H1 (cell line): Measurements from ENCODE around the gene SEMA3C. TPM values are rescaled to one million over a fixed set of nuclear protein-coding genes. Genes with fewer than 3 reads are reported as not detected.

Experiments used
- CTCF ChIA-PET: fragments of 300-600 bp; sonication (Branson Sonifier 250); formaldehyde crosslinking; loops from one replicate; lab custom pipeline; 2021; ENCODE audit not compliant: partially characterized antibody; lab: Charles Lee
- POLR2A ChIA-PET: fragments of 300-600 bp; sonication (Branson Sonifier 250); formaldehyde crosslinking; loops from one replicate; lab custom pipeline; 2021; ENCODE audit warnings: inconsistent platforms; ENCODE audit not compliant: partially characterized antibody; lab: Charles Lee
- DNase-seq, 2 experiments: peaks; one replicate each; pipeline versions ENCODE4 v3.0.0 to v3.0.0-alpha.2; 2010 to 2022; ENCODE audit warnings: low spot score in 2 of 2, low read depth in 1 of 2, mixed read lengths in 1 of 2
- FAIRE-seq: peaks from 2 replicates; lab custom pipeline; 2011; peaks lifted over from hg19 to GRCh38; lab: Jason Lieb, UNC
- H2AFZ ChIP-seq: 2 replicates; pipeline ENCODE4 v1.8.1; 2012; ENCODE audit warnings: low read length, inconsistent platforms
- H2AK5ac ChIP-seq: 2 replicates; pipeline ENCODE4 v1.6.1; 2013; ENCODE audit warnings: low read depth, low read length
- H2BK120ac ChIP-seq: replicated peaks from 2 replicates; pipeline ENCODE3; 2013; ENCODE audit warnings: low read depth, low read length, inconsistent platforms
- H2BK12ac ChIP-seq: 2 replicates; pipeline ENCODE4 v1.6.1; 2013; ENCODE audit warnings: low read depth, low read length
- H2BK15ac ChIP-seq: 2 replicates; pipeline ENCODE4 v1.6.1; 2013; ENCODE audit warnings: low read length
- H2BK20ac ChIP-seq: 2 replicates; pipeline ENCODE4 v1.6.1; 2013; ENCODE audit warnings: low read length
- H2BK5ac ChIP-seq: 2 replicates; pipeline ENCODE4 v1.6.1; 2013; ENCODE audit warnings: low read depth, low read length
- H3K14ac ChIP-seq: 2 replicates; pipeline ENCODE4 v1.6.1; 2013; ENCODE audit warnings: inconsistent platforms; ENCODE audit not compliant: insufficient read length
- H3K18ac ChIP-seq: 2 replicates; pipeline ENCODE4 v1.6.1; 2013; ENCODE audit warnings: low read length; ENCODE audit errors: extremely low read depth
- H3K23ac ChIP-seq: 2 replicates; pipeline ENCODE4 v1.6.1; 2013; ENCODE audit warnings: inconsistent platforms; ENCODE audit not compliant: insufficient read length
- H3K23me2 ChIP-seq: 2 replicates; pipeline ENCODE4 v1.6.1; 2013; ENCODE audit warnings: low read depth, low read length
- H3K27ac ChIP-seq: 2 replicates; pipeline ENCODE4 v1.6.1; 2011; ENCODE audit warnings: low read depth, low read length, inconsistent platforms
- H3K27me3 ChIP-seq, 4 experiments: replicated peaks in 1 of 4; 1 replicate in 1 of 4; 2 replicates in 3 of 4; pipeline versions ENCODE4 v1.6.1 to v1.8.1; 2011 to 2013; ENCODE audit warnings: low read length in 3 of 4, mild to moderate bottlenecking in 3 of 4, inconsistent platforms in 2 of 4, mixed read lengths in 2 of 4, moderate library complexity in 1 of 4; ENCODE audit not compliant: control insufficient read depth in 3 of 4, insufficient read depth in 3 of 4; ENCODE audit errors: extremely low read depth in 1 of 4
- H3K36me3 ChIP-seq, 4 experiments: 2 replicates each; pipeline versions ENCODE4 v1.6.1 to v1.8.1; 2011 to 2013; ENCODE audit warnings: mild to moderate bottlenecking in 4 of 4, low read length in 3 of 4, moderate library complexity in 2 of 4, control low read depth in 1 of 4, inconsistent platforms in 1 of 4; ENCODE audit not compliant: insufficient read depth in 4 of 4, control insufficient read depth in 2 of 4
- H3K4ac ChIP-seq: replicated peaks from 2 replicates; pipeline ENCODE3; 2013; ENCODE audit warnings: low read length, low read depth, mixed read lengths, inconsistent platforms; ENCODE audit not compliant: insufficient read length
- H3K4me1 ChIP-seq, 4 experiments: replicated peaks in 1 of 4; 1 replicate in 1 of 4; 2 replicates in 3 of 4; pipeline versions ENCODE4 v1.6.1 to v1.8.1; 2011 to 2013; ENCODE audit warnings: low read length in 3 of 4, inconsistent platforms in 2 of 4, mixed read lengths in 1 of 4; ENCODE audit not compliant: insufficient read depth in 4 of 4, control insufficient read depth in 3 of 4
- H3K4me2 ChIP-seq, 2 experiments: 2 replicates each; pipeline versions ENCODE4 v1.6.1 to v1.8.1; 2011 to 2013; ENCODE audit warnings: low read depth in 2 of 2, low read length in 2 of 2, control low read depth in 1 of 2, inconsistent platforms in 1 of 2, mild to moderate bottlenecking in 1 of 2; ENCODE audit not compliant: insufficient read depth in 1 of 2
- H3K4me3 ChIP-seq, 4 experiments: fragments of 200-600, 300-600 bp in 1 of 4; sonication (generic), shearing (Covaris generic), sonication (Bioruptor Twin) in 1 of 4; 2 replicates each; pipeline versions ENCODE4 v1.5.1 to v1.8.1; 2011 to 2016; ENCODE audit warnings: low read length in 4 of 4, low read depth in 3 of 4, control low read depth in 2 of 4, inconsistent platforms in 2 of 4, mild to moderate bottlenecking in 2 of 4, mixed read lengths in 1 of 4, moderate library complexity in 1 of 4; ENCODE audit not compliant: insufficient read depth in 2 of 4; ENCODE audit errors: extremely low read depth in 1 of 4
- H3K56ac ChIP-seq: replicated peaks from 2 replicates; pipeline ENCODE3; 2013; ENCODE audit warnings: low read depth, mild to moderate bottlenecking, mixed read lengths, low read length, inconsistent platforms; ENCODE audit not compliant: insufficient read length
- H3K79me1 ChIP-seq: 2 replicates; pipeline ENCODE4 v1.6.1; 2013; ENCODE audit warnings: low read depth, low read length, control low read depth
- H3K79me2 ChIP-seq, 2 experiments: 2 replicates each; pipeline versions ENCODE4 v1.6.1 to v1.8.1; 2012 to 2013; ENCODE audit warnings: low read length in 2 of 2, mild to moderate bottlenecking in 2 of 2, inconsistent platforms in 1 of 2; ENCODE audit not compliant: insufficient read depth in 2 of 2, control insufficient read depth in 1 of 2
- H3K9ac ChIP-seq, 4 experiments: replicated peaks in 1 of 4; 1 replicate in 1 of 4; 2 replicates in 3 of 4; pipeline versions ENCODE4 v1.6.1 to v1.8.1; 2011 to 2013; ENCODE audit warnings: low read depth in 3 of 4, low read length in 3 of 4, control low read depth in 2 of 4, mild to moderate bottlenecking in 2 of 4, moderate library complexity in 2 of 4, inconsistent platforms in 1 of 4; ENCODE audit errors: extremely low read depth in 1 of 4
- H3K9me3 ChIP-seq, 2 experiments: 2 replicates each; pipeline versions ENCODE4 v1.6.1 to v1.8.1; 2012 to 2013; ENCODE audit warnings: mild to moderate bottlenecking in 2 of 2, moderate library complexity in 2 of 2, control low read depth in 1 of 2, inconsistent platforms in 1 of 2, low read depth in 1 of 2, low read length in 1 of 2, mixed read lengths in 1 of 2; ENCODE audit not compliant: insufficient read depth in 2 of 2
- H4K20me1 ChIP-seq, 2 experiments: replicated peaks in 1 of 2; 2 replicates each; pipeline versions ENCODE3 to v1.8.1; 2011 to 2013; ENCODE audit warnings: inconsistent platforms in 2 of 2, low read length in 2 of 2, mild to moderate bottlenecking in 1 of 2; ENCODE audit not compliant: insufficient read depth in 2 of 2, control insufficient read depth in 1 of 2
- H4K5ac ChIP-seq: 2 replicates; pipeline ENCODE4 v1.6.1; 2013; ENCODE audit warnings: low read length, low read depth, mixed read lengths, inconsistent platforms; ENCODE audit not compliant: insufficient read length
- H4K8ac ChIP-seq: 2 replicates; pipeline ENCODE4 v1.8.0; 2013; ENCODE audit warnings: mild to moderate bottlenecking, moderate library complexity, low read length, inconsistent platforms; ENCODE audit not compliant: insufficient read depth; ENCODE audit errors: extremely low read depth
- H4K91ac ChIP-seq: replicated peaks from 2 replicates; pipeline ENCODE3; 2013; ENCODE audit warnings: low read length, mixed read lengths, inconsistent platforms; ENCODE audit not compliant: insufficient read length
- BCL11A ChIP-seq, 2 experiments: IDR thresholded peaks; one replicate each; pipeline ENCODE4 v1.6.1; 2011; ENCODE audit warnings: low read depth in 2 of 2, low read length in 2 of 2, mild to moderate bottlenecking in 2 of 2
- CBX5 ChIP-seq: fragments of 300-800, 300-1000 bp; sonication (generic); IDR thresholded peaks from 2 replicates; pipeline ENCODE4 v1.7.1; 2016; ENCODE audit warnings: antibody characterized with exemption, low read length, low read depth
- EZH2 ChIP-seq: fragments of 200-600 bp; sonication (generic); IDR thresholded peaks from 2 replicates; pipeline ENCODE4 v1.7.1; 2012; ENCODE audit warnings: low read depth, mild to moderate bottlenecking, moderate library complexity, low read length, inconsistent platforms; ENCODE audit not compliant: severe bottlenecking
- SAP30 ChIP-seq: fragments of 300-600 bp; sonication (generic); IDR thresholded peaks from 2 replicates; pipeline ENCODE4 v1.7.1; 2012; ENCODE audit warnings: low read length, moderate library complexity, mild to moderate bottlenecking, inconsistent platforms; ENCODE audit not compliant: insufficient read depth, insufficient replicate concordance
- TAF1 ChIP-seq: IDR thresholded peaks from 2 replicates; pipeline ENCODE4 v1.6.1; 2011; ENCODE audit warnings: mild to moderate bottlenecking, low read depth, low read length
- WGBS, 2 experiments: shearing (Covaris generic) in 1 of 2; methylation state at CpG; one replicate each; pipeline versions ENCODE4 v1.1.6 to v1.1.7; 2013 to 2015; ENCODE audit warnings: low lambda C conversion rate in 2 of 2, mixed read lengths in 2 of 2, inconsistent platforms in 1 of 2, low coverage in 1 of 2, missing lambda C conversion rate in 1 of 2; ENCODE audit not compliant: insufficient replicate concordance in 2 of 2, insufficient coverage in 1 of 2, insufficient read length in 1 of 2; ENCODE audit errors: extremely low coverage in 1 of 2, missing lambda C conversion rate in 1 of 2; 5-methylcytosine and 5-hydroxymethylcytosine counted together
- polyA plus RNA-seq, 7 experiments: library from polyadenylated mRNA; depleted of rRNA in 3 of 7; stranded (reverse) in 5 of 7; unstranded in 2 of 7; fragments of >200 nt in 5 of 7; fragments of 200-250 nt in 2 of 7; gene quantifications; 1 replicate in 5 of 7; 2 replicates in 1 of 7; 4 replicates in 1 of 7; pipeline versions ENCODE4 v1.2.1 to v1.2.3, GENCODE V29; 2011 to 2013; ENCODE audit warnings: missing spikeins in 2 of 7, mixed read lengths in 2 of 7
- total RNA-seq: library from RNA; stranded (reverse); fragmentation: NEBNext Ultra II Directional; extraction: Animal tissue kit (Norgen Biotek cat#: 25700); gene quantifications from 2 replicates; pipeline ENCODE4 v1.2.1, GENCODE V29; 2021

Gene SEMA3C
- total and polyA plus RNA-seq, 2 of the 8 experiments (the other 6 are each of a cell fraction or from before 2014, with no cell fraction given): 0.15 to 1.4 TPM

DNA sequence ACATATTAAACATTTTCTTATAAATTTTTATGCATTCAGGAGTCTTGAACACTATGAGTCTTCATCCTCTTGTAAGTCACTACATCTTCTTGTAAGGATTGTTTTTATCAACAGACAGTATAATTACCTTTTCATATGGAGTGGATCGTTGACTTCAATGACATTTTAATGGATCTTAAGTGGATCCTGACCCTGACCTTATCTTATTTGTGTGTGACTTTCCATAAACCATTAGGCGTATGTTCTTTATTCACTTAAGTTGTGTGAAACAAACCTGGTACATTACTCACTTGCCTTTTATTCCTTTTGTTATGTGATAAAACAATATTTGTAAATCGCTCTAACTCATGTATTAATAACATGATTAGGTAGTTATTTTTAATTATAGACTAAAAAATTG, 18.5 kb upstream of the SEMA3C start:
- H3K9ac ChIP-seq: no peak overlapping the region
- no peak overlapping the region for H3K4me2 ChIP-seq
- H2BK20ac ChIP-seq: no peak overlapping the region
- H3K4me1 ChIP-seq: peaks cover 0 to 3% (median 0%) of the 10 kb centered on the region in 4 experiments; a peak in 1 of 7 replicates
- H2BK12ac ChIP-seq: no peak overlapping the region
- no peaks in the 10 kb centered on the region for H3K23me2 ChIP-seq
- no peak overlapping the region for H3K23ac ChIP-seq
- H2AK5ac ChIP-seq: no peak overlapping the region
- H4K20me1 ChIP-seq: no peaks in the 10 kb centered on the region
- no peak overlapping the region for H4K5ac ChIP-seq
- H3K18ac ChIP-seq: no peak overlapping the region
- H2BK5ac ChIP-seq: no peak overlapping the region
- H3K27me3 ChIP-seq: no peaks in the 10 kb centered on the region
- H3K4ac ChIP-seq: no peak overlapping the region
- H3K36me3 ChIP-seq: no peaks in the 10 kb centered on the region
- no peak for TF ChIP-seq BCL11A (IDR thresholded peaks at IDR 0.05; ENCODE audit: low read depth in 2 of 2, low read length in 2 of 2)
- no peak for TF ChIP-seq SAP30
- TF ChIP-seq EZH2: no peak
- TF ChIP-seq TAF1: no peak
- no peak for TF ChIP-seq CBX5
- H2AFZ ChIP-seq: no peak overlapping the region
- no peak overlapping the region for H3K4me3 ChIP-seq
- ChIA-PET CTCF (no interaction called here), POLR2A (no interaction called here)
- no peak overlapping the region for H4K8ac ChIP-seq
- no peak overlapping the region for H2BK120ac ChIP-seq
- DNase-seq (no peak), FAIRE-seq (no peak)
- H3K56ac ChIP-seq: no peak overlapping the region
- no peaks in the 10 kb centered on the region for H3K79me2 ChIP-seq
- H3K79me1 ChIP-seq: no peaks in the 10 kb centered on the region
- 90% methylated on average over 3 of the region's 3 CpGs; no CpG with 5 or more reads in 1 of the 2 experiments for WGBS, 2 experiments
- no peak overlapping the region for H3K27ac ChIP-seq
- no peaks in the 10 kb centered on the region for H3K9me3 ChIP-seq
- H3K14ac ChIP-seq: no peak overlapping the region
- no peak overlapping the region for H4K91ac ChIP-seq
- no peak overlapping the region for H2BK15ac ChIP-seq
